NCI-H748 (cell line): Measurements from ENCODE around the gene TBL1XR1.

Experiments used
- DNase-seq: peaks from one replicate; lab custom pipeline; 2025; ENCODE audit not compliant: unreplicated experiment; lab: John Stamatoyannopoulos, UW

The TBL1XR1 gene

DNA sequence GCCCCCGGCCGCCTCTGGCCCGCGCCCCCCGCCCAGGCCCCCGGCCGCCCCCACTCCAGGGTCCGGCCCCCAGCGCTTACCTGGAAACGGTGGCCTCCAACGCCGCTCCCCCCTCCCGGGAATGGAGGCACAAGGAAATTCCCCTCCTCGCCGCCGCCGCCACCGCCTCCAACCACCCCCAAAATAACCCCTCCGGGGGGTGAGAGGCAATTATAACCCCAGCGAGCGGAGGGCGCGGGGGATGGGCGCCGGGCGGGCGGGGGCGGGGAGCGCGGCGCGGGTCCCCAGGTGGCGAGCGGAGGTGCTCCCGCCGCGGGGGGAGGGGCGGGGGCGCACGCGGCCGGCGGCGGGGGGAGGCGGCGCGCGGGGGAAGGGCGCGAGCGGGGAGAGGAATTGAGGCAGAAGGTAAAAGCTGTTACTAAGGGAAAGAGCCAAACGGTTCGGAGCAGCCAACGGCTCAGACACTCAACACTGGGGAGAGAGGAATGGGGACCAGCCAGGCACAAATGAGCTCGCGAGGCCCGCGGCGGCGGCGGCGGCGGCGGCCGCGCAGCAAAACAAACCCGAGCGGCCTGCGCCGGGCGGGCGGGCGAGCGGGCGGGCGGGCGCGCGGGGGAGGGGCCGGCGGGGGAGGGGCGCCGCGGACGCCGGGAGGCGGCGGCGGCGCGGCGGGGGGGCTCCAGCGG, at the start of gene TBL1XR1:
Gene TBL1XR1 (minus strand): TSS at position 442 of the 686 bp plus-strand sequence. CDS start 132,505 bp downstream, outside the sequence.
- DNase-seq = peak; percentile 95

GRCh38 chr3:177245250-177245649, 48.0 kb upstream of the TBL1XR1 start:
- DNase-seq = no peak

DNA sequence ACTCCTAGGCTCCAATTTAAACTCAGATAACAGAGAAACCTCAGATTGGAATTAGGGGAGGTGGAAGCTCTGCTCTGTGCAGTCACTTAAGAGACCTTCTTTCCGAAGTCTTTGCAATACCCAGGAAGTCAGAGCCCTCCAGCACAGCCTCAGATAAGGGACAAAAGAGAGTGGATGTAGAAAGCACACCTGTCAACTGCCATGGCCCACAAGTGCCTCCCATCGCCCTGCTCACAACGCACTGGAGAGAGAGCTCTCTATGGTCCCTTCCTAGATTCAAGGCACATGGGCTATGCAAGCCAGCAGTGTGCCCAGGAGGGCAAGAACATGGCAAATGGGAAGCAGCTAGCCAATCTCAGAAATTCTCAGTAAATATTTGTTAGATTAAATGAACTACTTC, 47.3 kb upstream of the TBL1XR1 start:
- no peak for DNase-seq

- DNase-seq = no peak
These were observed 41.5 kb upstream of the TBL1XR1 start for GRCh38 chr3:177238686-177239216.

GRCh38 chr3:177237206-177237605, 39.9 kb upstream of the TBL1XR1 start:
- no peak for DNase-seq

- no peak for DNase-seq
These were observed 39.4 kb upstream of the TBL1XR1 start for GRCh38 chr3:177236704-177237103.

- peak; percentile 33 for DNase-seq
These were observed 36.8 kb upstream of the TBL1XR1 start for GRCh38 chr3:177234121-177234520.

DNA sequence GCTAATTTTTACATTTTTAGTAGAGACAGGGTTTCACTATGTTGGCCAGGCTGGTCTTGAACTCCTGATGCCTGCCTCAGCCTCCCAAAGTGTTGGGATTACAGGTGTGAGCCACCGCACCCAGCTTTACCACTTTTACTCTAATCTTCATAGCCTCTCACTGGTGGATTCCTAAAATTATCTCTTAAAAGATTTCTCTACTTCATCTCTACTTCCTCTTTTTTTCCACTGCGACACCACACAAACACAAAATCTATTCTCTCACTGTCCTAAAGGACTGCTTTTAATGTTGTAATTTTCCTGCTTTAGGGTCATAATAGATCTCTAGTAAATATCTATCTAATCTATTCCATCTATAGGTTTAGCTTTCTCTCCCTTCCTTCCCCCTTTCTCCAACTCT, 34.0 kb upstream of the TBL1XR1 start:
- DNase-seq = no peak

DNA sequence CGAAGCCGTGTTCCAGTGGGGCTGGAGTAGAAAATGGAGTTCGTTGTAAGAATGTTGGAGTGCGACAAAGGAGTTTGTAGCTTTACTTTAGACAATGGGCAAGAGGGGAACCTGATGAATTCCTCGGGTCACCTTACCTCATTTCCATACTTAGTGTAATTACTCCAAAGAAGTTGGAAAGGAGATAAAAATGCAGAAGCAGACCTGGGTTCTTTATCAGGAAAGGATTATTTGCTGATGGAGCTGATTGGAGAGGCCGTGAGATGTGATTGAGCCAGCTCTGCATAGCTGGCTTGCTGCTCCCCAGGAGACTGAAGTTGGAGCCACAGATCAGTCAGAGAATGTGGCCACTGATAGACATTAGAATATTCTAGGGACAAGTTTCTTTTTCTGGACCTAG, 33.4 kb upstream of the TBL1XR1 start:
- no peak for DNase-seq

DNA sequence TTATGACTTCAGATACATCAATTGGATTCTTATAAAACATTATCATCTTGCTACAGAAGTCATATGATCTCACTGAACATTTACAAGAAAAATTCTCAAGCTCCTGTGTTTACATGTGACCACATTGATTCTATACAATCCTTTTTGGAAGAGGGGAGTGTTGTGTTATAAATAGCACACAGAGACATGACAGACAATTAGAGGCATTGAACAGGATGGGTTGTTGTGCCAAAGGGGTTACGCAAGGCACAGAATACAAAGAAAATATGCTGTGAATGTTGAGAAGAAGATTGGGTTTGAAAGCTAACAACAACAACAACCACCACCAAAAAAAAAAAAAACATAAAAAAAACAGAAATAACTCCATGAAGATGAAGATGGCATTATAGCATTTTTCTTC, 32.5 kb upstream of the TBL1XR1 start:
- no peak for DNase-seq

DNA sequence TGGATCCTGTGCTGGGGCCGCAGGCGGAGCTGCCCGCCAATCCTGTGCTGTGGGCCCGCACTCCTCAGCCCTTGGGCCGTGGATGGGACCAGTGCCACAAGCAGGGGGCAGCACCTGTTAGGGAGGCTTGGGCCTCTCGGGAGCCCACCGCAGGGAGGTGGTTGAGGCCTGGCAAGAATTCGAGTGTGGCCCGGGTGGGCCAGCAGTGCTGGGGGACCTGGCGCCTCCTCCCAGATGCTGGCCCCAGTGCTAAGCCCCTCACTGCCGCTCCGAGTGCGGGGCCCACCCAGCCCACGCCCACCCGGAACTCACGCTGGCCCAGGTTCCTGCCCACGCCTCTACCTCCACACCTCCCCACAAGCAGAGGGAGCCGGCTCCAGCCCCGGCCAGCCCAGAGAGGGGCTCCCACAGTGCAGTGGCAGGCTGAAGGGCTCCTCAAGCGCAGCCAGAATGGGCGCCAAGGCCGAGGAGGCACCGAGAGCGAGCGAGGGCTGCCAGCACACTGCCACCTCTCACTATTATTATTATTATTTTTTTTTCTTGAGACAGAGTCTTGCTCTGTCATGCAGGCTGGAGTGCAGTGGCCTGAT, 31.4 kb upstream of the TBL1XR1 start:
- no peak for DNase-seq

GRCh38 chr3:177224414-177224813, 27.1 kb upstream of the TBL1XR1 start:
- DNase-seq = no peak

DNA sequence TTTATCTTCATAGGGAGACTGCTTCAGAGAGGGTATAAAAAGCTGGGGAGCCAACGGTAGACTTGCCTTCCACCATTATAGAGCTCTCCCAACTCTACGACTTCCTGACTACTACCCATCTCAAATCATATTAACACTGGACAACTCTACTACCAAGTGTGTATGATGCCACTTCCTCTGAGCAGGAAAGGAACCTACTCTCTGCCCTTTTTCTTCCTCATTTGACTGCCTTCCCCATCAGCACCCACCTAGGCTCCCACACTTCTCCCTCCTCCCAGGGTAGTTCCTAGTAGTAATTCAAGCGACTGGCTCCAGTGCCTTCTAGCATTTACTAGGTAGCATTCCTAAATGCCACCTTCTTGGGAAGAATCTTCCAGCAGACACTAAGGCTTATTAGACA, 24.5 kb upstream of the TBL1XR1 start:
- DNase-seq = no peak

DNA sequence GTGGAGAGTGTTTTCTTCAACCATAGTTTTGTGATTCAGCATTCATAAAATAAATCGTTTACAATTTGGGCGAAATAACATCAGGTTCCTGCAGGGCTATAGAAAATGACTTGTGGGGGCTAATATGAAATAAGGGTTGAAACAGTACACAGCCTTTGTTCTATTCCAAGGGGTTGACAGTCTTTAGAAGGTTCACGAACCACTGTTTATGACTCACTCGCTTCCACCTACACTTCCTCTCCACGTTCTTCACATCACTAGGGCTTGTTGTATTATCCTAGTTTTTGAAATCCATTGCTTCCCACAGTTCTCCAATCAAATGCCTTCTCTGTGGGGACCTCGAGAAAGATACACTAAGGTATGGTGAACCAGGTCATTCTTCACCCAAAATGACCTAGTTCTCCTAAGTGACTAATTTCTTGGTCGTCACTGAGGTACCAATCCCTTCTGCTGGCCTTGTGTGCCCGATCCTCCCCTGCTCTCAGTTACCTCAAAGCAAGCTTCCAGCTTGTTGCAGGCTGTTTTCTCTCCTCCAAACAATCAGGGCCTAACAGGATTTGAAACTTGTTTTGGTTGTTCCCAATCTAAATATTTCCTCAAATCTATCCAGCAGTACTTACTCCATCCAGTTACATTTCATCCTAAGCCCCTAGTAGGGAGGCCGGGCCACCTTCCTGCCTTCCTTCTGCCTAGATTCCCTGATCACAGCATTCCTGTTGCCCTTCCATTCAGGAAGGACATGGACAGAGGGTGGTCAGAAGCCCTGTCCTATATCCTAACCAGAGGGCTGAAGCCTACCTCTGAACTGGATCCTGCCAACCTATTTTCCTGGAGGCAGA, 23.1 kb upstream of the TBL1XR1 start:
- DNase-seq = no peak

DNA sequence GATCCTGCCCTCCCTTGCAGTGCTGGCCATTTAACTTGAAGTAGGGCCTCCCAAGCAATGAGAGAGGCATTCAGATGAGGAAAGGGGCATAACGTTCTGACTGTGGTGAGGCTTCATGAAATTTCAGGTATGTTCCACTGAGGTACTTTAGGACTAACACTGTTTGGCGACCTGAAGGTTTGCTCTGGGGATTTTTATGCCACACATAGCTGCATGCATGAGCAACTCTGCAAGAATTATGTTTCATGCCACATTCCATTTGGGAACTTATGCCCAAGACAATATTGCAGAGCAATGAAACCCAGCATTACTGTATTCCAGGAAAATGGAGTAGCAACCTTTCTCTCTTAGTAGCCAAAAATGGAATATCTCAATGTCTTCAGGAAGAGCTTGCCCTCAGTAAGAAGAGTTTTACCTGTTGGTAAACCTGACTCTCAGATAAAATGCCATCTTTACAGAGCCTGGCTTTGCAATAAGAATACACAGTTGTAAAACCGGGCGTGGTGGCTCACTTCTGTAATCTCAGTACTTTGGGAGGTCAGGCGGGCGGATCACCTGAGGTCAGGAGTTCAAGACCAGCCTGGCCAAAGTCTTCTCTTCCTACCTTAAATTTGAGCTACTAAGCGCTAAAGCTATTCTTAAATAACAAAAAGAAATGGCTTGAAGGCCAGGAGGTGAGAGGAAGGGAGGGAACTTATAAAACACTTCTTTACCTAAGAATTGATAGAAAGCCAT, 16.7 kb upstream of the TBL1XR1 start:
- no peak for DNase-seq

GRCh38 chr3:177212756-177213155, 15.5 kb upstream of the TBL1XR1 start:
- no peak for DNase-seq

- no peak for DNase-seq
These were observed 15.0 kb upstream of the TBL1XR1 start for GRCh38 chr3:177212278-177212610.

- peak; percentile 95 for DNase-seq
These were observed 14.4 kb upstream of the TBL1XR1 start for GRCh38 chr3:177211503-177212277.

DNA sequence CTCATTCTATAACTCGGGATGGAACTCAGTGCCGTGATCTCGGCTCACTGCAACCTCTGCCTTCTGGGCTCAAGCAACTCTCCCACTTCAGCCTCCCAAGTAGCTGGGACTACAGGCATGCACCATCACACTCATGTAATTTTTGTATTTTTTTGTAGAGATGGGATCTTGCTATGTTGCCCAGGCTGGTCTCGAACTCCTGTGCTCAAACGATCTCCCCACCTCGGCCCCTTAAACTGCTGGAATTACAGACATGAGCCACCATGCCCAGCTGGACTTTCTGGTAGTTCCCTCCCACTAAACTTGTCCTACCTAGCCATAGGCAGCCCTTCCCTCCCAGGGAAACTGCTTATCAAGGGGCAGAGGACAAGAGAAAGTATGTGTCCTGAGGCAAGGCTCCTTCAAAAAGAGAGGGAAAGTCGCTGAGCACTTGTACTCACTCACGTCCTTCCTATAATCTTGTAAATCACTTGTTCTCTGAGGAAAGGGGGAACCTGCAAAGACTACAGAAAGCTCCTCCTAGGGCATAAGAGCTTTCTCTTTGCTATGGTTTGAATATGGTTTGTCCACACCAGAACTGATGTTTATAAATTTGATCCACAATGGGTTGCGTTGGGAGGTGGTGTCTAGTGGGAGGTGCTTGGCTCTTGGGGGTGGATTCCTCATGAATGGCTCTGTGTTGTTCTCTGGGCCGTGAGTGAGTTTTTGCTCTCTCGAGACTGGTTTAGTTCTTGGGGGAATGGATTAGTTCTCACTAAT, 13.6 kb upstream of the TBL1XR1 start:
- peak; percentile 82 for DNase-seq

- DNase-seq = no peak
These were observed 12.2 kb upstream of the TBL1XR1 start for GRCh38 chr3:177209509-177209908.
